Kidney epithelial cell (primary cell): ENCODE results near the gene NCS1. TPM values are rescaled to one million over a fixed set of nuclear protein-coding genes. Genes with fewer than 3 reads are reported as not detected.

Source experiments
- DNase-seq: peaks from one replicate; pipeline ENCODE4 v3.0.0-alpha.2; 2010; ENCODE audit warnings: low read depth
- H3K27me3 ChIP-seq: 2 replicates; pipeline ENCODE4 v1.6.0; 2011; ENCODE audit warnings: low read length; ENCODE audit not compliant: control insufficient read depth, insufficient read depth
- H3K36me3 ChIP-seq: 2 replicates; pipeline ENCODE4 v1.5.1; 2011; ENCODE audit warnings: low read length; ENCODE audit not compliant: control insufficient read depth, insufficient read depth
- H3K4me3 ChIP-seq: 2 replicates; pipeline ENCODE4 v1.5.1; 2011; ENCODE audit warnings: low read depth, mild to moderate bottlenecking, control low read depth, low read length
- total RNA-seq: library from RNA; depleted of rRNA; stranded (reverse); fragments of >200 nt; gene quantifications from 2 replicates; pipeline ENCODE4 v1.2.3, GENCODE V29; 2015
- TF ChIP-seq, protein P1 (sequence below): IDR thresholded peaks from 2 replicates; pipeline ENCODE4 v1.5.1; 2011; ENCODE audit warnings: mild to moderate bottlenecking, moderate library complexity, low read length, control low read depth, inconsistent platforms; ENCODE audit not compliant: insufficient read depth, poor library complexity, severe bottlenecking

Gene NCS1
- total RNA-seq, 1 donor from 2014 or later, result 69.2 TPM

GRCh38 chr9:130157079-130157478, 15.1 kb upstream of the NCS1 start:
- no peak for DNase-seq
- no peaks in the 10 kb centered on the region for H3K27me3 ChIP-seq
- H3K36me3 ChIP-seq, result no peaks in the 10 kb centered on the region
- no peak overlapping the region for H3K4me3 ChIP-seq
- TF ChIP-seq, protein P1, sequence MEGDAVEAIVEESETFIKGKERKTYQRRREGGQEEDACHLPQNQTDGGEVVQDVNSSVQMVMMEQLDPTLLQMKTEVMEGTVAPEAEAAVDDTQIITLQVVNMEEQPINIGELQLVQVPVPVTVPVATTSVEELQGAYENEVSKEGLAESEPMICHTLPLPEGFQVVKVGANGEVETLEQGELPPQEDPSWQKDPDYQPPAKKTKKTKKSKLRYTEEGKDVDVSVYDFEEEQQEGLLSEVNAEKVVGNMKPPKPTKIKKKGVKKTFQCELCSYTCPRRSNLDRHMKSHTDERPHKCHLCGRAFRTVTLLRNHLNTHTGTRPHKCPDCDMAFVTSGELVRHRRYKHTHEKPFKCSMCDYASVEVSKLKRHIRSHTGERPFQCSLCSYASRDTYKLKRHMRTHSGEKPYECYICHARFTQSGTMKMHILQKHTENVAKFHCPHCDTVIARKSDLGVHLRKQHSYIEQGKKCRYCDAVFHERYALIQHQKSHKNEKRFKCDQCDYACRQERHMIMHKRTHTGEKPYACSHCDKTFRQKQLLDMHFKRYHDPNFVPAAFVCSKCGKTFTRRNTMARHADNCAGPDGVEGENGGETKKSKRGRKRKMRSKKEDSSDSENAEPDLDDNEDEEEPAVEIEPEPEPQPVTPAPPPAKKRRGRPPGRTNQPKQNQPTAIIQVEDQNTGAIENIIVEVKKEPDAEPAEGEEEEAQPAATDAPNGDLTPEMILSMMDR, result no peak

GRCh38 chr9:130158001-130158400, 14.2 kb upstream of the NCS1 start:
- H3K27me3 ChIP-seq, result no peaks in the 10 kb centered on the region
- TF ChIP-seq, protein P1, result no peak

GRCh38 chr9:130159057-130159456, 13.1 kb upstream of the NCS1 start:
- Histone ChIP-seq H3K36me3 (no peaks in the 10 kb centered on the region), H3K27me3 (no peaks in the 10 kb centered on the region), H3K4me3 (no peak overlapping the region)
- no peak for DNase-seq
- TF ChIP-seq, protein P1, result no peak

More at GRCh38 chr9:130158001-130158400, 14.2 kb upstream of the NCS1 start:
- no peak for DNase-seq
- Histone ChIP-seq H3K36me3 (no peaks in the 10 kb centered on the region), H3K4me3 (no peak overlapping the region)

DNA sequence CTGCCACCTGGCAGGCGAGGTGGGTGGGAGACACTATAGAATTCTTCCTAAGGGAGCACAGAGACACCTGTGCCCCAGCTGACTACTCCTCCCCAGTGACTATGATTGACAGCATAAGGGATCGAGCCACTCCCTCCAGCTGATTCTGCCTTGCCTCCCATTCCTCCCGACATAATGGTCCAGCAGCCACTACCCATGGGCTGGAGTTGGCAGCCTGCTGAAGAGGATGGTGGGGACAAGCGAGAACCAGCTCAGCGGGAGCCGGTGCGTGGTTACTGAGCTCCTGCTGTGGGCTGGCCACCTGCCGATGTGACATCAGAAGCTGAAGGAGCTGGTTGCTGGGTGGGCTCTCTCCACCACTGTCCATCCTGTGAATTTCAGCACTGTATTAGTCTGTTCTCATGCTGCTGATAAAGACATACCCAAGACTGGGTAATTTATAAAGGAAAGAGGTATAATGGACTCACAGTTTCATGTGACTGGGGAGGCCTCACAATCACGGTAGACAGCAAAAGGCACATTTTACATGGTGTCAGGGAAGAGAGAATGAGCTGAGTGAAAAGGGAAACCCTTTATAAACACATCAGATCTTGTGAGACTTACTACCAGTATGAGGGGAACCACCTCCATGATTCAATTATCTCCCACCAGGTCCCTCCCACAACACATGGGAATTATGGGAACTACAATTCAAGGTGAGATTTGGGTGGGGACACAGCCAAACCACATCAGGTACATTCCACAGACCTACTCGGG, 12.1 kb upstream of the NCS1 start:
- TF ChIP-seq, protein P1, result no peak
- Histone ChIP-seq H3K4me3 (no peak overlapping the region), H3K27me3 (no peaks in the 10 kb centered on the region), H3K36me3 (no peaks in the 10 kb centered on the region)
- no peak for DNase-seq

- Histone ChIP-seq H3K36me3 (no peaks in the 10 kb centered on the region), H3K4me3 (no peak overlapping the region), H3K27me3 (no peaks in the 10 kb centered on the region)
- TF ChIP-seq, protein P1, result no peak
- DNase-seq, result no peak
Measured at GRCh38 chr9:130160862-130161470, 11.2 kb upstream of the NCS1 start.

DNA sequence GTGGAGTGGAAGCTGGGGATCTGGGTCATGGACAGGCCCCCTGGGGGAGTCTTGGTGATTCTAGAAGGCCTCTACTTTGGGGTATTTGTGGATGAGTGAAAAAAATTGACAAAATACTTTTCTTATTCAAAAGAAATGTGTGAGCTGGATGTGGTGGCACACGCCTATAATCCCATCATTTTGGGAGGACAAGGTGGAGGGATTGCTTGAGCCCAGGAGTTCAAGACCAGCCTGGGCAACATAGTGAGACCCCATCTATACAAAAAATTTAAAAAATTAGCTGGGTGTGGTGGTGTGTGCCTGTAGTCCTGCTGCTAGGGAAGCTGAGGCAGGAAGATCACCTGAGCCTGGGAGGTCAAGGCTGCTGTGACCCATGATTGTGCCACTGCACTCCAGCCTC, 6.6 kb upstream of the NCS1 start:
- no peak for DNase-seq
- TF ChIP-seq, protein P1, result no peak

More for the DNA sequence above, 6.6 kb upstream of the NCS1 start:
- Histone ChIP-seq H3K36me3 (no peaks in the 10 kb centered on the region), H3K4me3 (no peak overlapping the region), H3K27me3 (no peaks in the 10 kb centered on the region)
